Bronchial smooth muscle cell (primary cell): ENCODE results near the gene CCDC175. TPM values are rescaled to one million over a fixed set of nuclear protein-coding genes. Genes with fewer than 3 reads are reported as not detected.

Source experiments
- total RNA-seq: library from RNA; depleted of rRNA; stranded (reverse); fragments of >200 nt; gene quantifications from 2 replicates; pipeline ENCODE4 v1.2.1, GENCODE V29; 2014

CCDC175 gene
- total RNA-seq, result not detected in 2 replicates

GRCh38 chr14:59576332-59577294 is at the start of gene CCDC175:
Gene CCDC175 (minus strand): TSS chr14:59576812. CDS start chr14:59576775, 37 bp downstream.

GRCh38 chr14:59483819-59484638 is 92.6 kb downstream of the CCDC175 start, which contains the start of the genes JKAMP and L3HYPDH:
Gene JKAMP (plus strand): TSS chr14:59484517. CDS start chr14:59484590, 73 bp downstream.
Gene L3HYPDH (minus strand): TSS chr14:59484408. CDS start chr14:59484316, 92 bp downstream.

GRCh38 chr14:59465316-59466135 is 111.1 kb downstream of the CCDC175 start, which contains the start of gene GPR135:
Gene GPR135 (minus strand): TSS chr14:59465380. CDS start chr14:59465226, 154 bp downstream.

Other genes starting within 250 kb of the CCDC175 start
- 0.94 and 1.7 TPM in 2 replicates for gene GPR135, start 111.4 kb downstream of the CCDC175 start, total RNA-seq
- 28.5 and 31.2 TPM in 2 replicates for gene L3HYPDH, start 92.4 kb downstream of the CCDC175 start, total RNA-seq
- 37.3 and 49.2 TPM in 2 replicates for gene JKAMP, start 92.3 kb downstream of the CCDC175 start, total RNA-seq